NK-92 treated with Interleukin-12 subunit alpha and Interleukin-12 subunit beta, amount 100 ng/mL, for 24 hours (cell line): ENCODE measurements around the gene CREB1.
"Not testable (repeated sequence)": the region's sequence is repeated elsewhere in the genome, so short reads cannot be mapped to it uniquely, and the experiment has no call there.

Experiments used
- DNase-seq: peaks from one replicate; lab custom pipeline; 2025; lab: John Stamatoyannopoulos, UW

Gene CREB1

DNA sequence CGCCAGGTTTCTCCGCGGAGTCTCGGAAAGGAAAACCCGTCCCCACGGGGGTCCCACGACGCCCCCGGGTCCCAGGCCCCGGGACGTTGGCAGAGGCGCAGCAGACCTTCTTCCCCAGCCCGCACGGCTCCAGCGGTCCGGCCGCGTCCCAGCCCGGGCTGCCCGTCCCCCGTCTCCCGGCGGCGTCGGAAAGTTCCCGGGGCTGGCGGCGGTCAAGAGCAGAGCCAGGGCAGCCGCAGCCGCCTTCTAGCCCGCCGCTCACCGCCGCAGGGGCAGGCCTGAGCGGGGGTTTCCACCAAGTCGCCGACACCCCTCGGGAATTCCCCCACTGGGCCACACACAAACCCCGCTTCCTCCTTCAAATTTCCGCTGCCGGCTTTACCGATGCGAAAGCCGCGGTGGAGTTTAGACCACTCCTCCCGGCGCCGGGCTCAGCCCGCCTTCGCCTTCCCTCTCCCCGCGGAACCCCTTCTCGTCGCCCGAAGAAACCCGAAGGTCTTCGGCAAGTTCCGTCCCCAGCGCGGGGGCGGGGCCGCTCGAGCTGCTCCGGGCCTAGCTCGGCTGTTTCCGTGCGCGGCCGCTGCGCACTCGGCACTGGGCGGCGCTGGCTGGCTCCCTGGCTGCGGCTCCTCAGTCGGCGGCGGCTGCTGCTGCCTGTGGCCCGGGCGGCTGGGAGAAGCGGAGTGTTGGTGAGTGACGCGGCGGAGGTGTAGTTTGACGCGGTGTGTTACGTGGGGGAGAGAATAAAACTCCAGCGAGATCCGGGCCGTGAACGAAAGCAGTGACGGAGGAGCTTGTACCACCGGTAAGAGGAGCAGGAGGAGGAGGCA, at the start of gene CREB1:
Gene CREB1, plus strand, starts transcription at position 633 of the 830 bp plus-strand sequence. CDS start 25,674 bp downstream, outside the sequence.
- peak; percentile 98 for DNase-seq

DNA sequence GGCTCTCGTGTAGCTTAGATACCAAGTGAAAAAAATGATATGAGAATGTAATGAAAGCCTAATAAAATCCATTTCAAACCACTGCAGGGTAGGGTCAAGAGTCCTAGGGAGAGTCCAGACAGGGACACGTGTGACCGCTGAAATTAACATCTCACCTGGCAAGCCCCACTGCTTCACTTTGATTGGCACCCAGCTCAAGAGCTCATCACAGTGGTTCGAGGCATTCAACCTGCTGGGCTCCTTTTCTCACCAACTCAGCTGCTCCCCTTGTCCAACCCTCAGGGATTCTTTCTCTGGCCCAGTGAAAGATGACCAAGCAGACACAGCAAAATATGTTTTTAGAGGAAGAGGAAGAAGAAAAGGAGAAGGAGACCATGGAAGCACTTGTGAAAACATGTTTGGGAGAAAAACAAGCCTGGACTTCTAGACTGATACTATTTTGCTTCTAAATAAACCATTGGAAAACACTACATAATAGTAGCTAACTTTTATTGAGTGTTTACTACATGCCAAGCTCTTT, 49.2 kb upstream of the CREB1 start:
- no peak for DNase-seq

DNA sequence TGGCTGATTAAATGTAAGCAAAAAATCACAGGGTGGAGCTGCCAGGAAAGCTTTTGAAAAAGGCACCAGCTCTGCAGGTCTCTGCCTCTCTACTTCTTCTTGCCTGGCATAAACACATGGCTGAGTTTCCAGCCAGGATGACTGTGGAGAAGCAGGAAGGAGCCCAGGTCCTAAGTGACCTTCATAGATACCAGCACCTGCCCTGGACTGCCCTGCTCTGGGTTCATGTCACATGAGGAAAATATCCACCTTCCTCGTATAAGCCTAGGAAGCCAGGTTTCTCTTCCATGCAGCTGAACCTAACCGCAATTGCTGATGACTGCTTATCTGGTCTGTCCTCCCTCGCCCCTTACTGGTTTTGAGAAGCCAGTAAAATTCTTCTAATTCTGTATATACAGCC, 47.8 kb upstream of the CREB1 start:
- DNase-seq = no peak

DNA sequence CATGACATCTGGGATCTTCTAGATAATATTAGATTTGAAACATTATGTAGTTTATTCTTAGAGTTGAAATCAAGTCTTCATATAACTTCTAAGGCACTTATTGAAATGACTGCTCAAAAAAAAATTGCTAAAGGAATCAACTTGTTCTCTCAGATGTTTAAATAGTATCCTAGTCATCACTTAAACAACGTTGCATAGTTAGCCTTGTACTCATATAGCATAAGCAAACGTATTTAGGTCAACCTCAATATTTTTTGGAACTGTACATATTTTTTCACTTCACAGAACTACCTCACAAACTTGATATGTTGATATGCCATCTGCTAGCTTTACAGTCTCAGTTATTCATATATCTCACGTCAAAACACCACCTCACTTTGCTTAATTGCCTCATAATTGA, 47.1 kb upstream of the CREB1 start:
- no peak for DNase-seq

DNA sequence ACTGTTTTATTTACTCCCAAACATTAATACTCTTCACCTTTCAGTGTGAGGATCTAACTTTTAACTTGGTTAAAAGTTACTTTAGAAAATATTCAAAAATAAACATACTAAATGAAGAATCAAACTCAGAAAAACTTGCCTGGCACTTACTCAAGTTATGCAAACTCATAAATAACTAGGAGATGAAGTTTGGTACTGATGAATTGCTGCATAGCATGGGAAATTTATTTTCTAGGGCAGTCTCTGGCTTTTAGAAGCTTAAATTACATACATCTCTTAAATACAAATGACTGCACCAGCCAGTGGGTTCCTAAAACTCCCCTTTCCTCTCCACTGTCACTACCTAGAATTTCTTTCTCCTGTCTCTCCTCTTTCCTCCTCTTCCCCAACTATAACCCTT, 46.7 kb upstream of the CREB1 start:
- no peak for DNase-seq

DNA sequence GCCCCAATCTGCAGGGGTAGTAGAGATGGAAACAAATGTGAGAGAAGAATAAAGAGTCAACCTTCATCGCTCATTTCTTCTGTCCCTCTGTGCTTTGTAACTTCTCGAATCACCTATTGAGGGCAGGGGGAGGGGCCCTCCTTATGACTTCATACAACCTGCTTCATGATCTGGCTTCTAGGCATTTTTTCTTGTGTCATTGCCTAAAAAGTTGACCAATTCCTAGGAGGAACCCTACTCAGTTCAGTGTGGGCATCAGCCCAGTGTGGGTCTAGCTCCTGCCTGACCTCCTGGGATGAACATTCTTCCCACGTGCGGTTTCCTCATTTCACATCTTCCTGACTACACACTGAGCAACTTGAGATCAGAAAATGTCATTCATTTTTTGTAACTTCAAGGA, 46.3 kb upstream of the CREB1 start:
- no peak for DNase-seq

DNA sequence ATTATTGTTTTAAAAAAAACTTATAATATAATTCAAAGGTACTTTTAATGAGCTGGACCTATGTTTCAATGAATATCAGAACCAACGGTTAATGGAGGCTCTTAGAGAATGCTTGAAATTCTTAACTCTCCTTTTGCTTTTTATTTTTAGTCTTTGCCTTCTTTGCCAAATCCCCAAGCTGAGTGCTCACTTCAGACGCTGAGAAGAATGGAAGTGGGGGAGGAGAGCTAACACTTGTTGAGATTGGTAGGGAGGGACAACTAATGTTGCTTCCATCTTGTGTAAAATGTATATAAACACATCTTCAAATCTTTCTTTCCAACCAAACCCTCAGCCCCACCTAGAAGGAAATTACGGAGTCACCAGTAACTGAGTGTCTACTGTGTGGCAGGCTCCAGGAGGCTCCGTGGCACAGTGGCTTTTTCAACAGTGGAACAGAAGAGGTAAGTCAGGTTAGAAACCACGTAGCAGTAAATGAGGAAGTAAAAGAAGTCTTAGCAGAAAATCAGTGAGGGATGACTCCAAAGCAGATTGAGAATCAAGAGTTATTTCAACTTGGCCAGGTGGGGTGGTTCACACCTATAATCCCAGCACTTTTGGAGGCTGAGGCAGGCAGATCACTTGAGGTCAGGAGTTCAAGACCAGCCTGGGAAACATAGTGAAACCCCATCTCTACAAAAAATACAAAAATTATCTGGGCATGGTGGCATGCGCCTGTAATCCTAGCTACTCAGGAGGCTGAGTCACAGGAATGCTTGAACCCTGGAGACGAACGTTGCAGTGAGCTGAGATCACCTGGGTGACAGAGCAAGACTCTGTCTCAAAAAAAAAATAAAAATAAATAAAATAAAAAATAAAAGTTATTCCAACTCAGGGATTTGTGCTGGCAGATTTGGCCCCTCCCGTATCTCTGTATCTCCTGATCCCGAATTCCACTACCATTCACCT, 45.0 kb upstream of the CREB1 start:
- no peak for DNase-seq

DNA sequence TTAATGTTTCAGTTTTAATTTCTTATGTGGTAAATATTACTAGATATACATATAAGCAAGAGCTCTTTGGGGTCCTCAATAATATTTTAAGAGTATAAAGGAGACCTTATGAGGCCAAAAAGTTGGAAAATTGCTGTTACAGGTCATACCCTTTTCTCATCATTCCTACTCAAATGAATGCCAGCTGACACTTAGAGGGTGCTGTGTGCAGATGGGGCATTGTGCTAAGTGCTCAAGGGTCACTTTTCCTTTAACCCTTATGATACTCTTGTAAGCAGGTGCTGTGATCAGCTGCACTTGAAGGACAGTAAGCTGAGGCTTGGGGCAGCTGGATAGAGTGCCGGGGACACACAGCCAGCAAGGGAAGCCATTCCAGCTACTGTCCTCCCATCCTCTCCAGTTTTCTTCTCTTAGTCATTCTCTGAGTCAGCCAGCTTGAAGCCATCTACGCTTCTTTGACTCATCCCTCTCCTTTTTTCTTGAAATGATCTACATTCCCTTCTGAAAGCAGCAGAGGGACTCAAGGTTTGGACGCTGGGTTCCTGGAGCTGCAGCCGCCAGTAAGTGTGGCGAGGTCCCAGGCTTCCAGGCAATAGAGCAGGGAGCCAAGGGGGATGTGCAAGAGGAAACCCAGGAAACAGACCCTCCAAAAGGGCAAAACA, 42.0 kb upstream of the CREB1 start:
- no peak for DNase-seq

DNA sequence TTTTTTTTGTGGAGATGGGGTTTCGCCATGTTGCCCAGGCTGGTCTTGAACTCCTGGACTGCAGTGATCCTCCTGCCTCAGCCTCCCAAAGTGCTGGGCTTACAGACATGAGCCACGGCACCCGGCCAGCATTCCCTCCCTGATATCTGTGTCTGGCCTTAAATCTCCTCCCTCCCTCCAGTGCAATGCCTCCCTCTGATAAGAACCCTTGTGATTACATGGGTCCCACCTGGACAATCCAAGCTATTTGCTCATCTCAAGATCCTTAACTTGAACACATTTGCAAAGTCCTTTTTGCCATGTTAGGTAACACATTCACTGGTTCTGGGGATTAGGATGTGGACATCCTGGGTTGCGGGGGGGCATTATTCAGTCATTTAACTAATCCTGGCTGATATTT, 40.5 kb upstream of the CREB1 start:
- no peak for DNase-seq

DNA sequence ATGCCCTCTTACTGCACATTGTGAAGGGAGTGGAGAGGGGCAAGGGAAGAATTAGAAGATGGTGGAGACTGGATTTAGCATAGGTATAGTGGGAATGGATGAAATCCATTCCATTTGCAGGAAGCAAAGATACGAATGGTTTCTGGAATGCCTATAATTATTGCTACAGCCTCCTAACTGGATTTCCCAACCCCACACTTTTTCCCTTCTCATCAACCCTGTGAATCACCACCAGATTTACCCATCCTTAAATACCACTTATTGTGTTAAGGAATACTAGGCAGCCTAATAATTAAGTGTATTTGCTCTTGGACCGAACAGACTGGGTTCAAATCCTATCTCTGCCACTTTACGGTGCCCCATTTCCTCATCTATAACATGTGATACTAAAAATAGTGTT, 39.3 kb upstream of the CREB1 start:
- DNase-seq = no peak

DNA sequence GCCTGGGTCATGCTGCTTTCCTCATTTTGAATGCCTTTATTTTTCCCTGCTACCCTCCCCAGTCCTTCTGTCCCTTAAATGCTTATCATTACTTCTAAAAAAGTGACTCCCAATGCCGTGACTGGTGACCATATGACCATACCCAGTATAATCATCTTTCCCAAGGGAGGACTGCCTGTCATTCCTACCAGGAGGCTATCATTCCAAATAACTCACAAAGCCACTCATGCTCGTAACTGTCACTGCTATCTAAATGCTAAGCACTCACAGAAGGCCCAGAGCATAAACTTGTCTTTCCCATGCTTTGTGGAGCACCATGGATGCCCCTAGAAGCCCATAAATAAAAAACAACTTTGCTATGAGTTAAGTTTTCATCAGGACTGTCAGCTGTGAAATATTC, 38.7 kb upstream of the CREB1 start:
- no peak for DNase-seq

DNA sequence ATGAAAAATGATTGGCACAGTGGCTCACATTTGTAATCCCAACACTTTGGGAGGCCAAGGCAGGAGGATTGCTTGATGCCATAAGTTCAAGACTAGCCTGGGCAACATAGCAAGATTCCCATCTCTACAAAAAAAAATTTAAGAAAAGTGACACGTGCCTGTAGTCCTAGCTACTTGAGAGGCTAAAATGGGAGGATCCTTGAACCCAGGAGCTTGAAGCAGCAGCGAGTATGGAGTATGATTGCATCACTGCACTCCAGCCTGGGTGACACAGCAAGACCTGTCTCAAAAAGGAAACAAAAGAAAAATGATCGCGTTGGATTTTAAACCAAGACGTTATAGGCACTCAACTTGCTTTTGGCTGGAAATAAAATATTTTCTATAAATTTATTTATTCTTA, 37.8 kb upstream of the CREB1 start:
- DNase-seq = no peak

DNA sequence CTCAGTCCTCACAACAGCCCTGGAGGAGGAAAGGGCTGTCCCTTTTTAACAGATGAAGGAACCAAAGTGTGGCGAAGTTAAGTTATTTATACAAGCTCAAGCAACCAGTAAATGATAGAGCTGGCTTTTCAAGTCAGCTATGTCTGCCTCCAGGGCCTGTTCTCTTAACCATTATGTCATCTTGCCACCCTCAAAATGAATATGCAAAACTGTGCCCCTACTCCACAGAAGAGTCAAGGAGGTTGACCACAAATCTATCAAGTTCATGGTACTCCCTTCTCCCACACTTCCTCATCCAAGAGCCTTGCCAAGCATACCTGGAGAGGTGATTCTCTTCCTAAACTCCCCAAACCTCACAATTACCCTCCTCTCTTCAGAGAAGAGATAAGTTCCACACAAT, 37.3 kb upstream of the CREB1 start:
- DNase-seq = no peak

DNA sequence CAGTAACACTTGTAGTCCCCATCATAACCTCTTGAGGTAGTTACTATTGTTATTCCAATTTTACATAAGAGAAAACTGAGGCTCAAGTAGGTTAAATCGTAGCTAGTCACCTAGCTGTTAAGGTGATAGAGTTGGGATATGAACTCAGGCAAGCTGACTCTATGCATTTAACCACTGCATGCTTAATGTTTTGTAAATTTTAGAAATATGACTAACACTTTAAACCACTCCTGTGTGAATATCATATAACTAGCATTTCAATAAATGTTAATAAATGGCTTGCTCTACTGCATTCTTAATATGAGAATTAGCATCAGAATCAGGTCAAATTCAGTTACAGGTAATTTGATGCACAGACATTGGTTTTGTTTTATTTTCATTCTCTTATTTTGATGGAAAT, 35.6 kb upstream of the CREB1 start:
- no peak for DNase-seq

DNA sequence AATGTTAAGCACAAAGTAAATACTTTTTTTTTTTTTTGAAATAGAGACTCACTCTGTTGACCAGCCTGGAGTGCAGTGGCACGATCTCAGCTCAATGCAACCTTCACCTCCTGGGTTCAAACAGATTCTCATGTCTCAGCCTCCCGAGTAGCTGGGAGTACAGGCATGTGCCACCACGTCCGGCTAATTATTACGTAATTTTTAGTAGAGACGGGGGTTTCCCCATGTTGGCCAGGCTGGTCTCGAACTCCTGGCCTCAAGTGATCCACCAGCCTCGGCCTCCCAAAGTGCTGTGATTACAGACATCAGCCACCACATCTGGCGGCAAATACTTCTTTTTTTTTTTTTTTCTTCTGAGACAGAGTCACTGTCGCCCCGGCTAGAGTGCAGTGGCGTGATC, 32.8 kb upstream of the CREB1 start:
- DNase-seq = not testable (repeated sequence)

DNA sequence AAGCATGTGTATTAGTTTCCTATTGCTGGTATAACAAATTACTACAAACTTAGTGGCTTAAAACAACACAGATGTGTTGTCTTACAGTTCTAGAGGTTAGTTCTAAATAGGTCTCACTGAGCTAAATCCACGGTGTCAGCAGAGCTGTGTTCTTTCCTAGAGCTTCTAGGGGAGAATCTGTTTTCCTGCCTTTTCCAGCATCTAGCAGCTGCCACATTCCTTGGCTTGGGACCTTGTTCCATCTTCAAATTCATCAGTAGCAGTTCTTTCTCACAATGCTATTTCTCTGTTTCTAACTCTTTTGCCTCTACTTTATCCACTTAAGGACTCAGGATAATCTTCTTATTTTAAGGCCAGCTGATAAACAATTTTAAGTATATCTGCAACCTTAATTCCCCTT, 32.2 kb upstream of the CREB1 start:
- DNase-seq = no peak

DNA sequence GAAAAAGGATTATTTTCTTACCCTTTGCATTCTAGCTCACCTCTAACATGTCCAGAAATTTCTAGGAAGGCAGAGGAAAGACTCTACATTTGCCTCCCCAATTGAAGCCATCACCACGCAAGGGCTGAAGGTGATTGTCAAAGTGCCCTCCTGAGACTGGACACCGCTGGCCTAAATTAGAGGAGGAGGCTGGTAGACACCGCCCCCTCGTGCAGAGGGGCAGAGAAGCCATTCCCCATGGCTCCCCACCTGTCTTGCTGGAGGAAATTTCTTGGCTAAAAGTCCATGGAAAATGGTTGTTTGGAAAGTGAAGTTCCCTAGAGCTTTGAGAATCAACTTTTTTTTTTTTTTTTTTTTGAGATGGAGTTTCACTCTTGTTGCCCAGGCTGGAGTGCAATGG, 31.3 kb upstream of the CREB1 start:
- no peak for DNase-seq

DNA sequence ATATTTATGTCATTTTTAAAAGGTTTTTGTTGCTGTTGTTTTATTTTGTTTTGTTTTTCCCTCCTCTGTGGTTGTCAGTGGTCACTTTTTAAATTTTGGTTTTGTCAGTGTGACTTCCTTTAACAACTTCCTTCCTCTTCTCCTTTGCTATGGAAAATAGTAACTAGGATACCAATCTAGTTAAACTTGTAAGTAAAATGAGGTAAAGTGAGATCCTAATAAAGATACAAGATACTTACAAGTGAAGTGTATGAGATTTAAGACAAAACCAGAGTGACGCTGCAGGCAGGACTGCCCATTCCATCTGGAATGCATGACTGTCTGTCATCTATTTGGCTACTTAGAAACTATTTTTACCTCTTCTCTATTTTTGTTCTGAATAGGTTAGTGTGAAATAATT, 30.6 kb upstream of the CREB1 start:
- no peak for DNase-seq

DNA sequence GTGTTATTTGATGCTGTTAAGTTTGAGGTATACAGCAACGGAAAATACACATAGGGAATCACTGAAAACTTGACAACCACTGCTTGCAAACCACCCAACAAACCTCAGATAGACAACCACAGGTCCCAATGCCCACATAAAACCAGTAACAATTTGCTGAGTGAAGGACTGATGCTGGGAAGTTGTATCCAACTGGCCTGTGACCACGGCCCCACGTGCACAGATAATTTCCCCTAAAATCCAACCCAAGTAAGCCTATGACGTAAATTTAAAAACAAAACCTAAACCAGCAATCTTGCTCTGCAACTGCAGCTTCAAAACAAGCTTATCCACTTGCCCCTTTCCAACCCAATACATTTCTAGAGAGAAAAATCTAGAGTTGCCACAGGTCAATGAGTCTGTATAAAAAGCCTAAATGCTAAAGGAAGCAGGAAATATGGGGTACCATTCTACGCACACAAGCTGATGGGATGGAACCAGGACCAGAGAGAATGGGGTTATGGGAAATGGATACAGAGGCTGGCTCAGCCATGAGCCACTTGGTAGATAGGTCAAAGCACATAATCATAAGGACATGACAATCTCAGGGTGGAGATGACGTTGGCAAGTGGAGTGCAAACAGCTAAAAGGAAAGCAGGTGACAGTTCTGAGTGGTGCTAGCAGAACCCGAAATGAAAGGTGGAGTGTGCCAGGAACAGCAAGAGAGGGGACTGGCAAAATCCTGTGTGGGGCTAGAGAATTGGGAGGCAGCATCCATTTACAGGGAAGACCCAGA, 27.8 kb upstream of the CREB1 start:
- DNase-seq = no peak

DNA sequence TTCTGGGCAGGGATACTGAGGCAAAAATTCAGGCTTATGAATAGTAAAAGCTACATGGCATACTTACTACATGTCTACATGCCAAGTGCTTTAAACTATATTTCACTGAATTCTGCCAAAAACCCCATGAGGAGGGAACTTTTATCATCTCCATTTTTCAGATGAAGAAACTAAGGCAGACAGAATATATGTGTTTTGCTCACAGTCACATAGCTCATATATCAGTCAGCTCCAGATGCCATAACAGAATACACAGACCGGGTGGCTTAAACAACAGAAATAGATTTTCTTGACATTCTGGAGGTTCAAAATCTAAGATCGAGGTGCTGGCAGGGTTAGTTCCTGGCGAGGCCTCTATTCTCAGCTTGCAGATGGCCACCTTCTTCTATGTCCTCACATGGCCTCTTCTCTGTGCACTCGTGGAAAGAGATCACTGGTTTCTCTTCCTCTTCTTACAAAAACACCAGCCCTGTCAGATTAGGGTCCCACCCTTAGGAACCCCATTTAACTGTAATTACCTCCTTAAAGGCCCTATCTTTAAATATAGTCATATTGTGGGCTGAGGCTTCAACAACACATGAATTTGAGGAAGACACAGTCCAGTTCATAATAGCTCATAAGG, 27.1 kb upstream of the CREB1 start:
- no peak for DNase-seq

DNA sequence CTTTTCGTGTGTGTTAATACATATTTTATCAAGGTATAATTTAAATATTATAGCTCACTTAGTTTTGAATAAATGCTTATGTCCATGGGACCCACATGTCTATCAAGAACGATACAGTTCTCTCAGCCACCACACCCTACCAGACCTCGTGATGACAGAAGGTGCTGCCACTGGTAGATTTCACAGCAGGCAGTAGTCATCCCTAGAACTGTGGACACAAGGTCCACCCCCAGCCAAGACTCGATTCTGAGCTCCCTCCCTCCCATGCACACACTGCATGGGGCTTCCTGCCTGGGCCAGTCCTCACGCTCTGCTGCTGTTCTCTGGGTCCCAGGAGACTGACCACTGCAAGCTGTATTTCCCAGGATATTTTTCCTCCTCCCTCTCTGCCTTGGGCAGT, 26.5 kb upstream of the CREB1 start:
- DNase-seq = no peak
